CD4-positive, alpha-beta T cell treated with Interleukin-4 for 1 hour (primary cell): ENCODE measurements around the gene DCLK1.

Source experiments
- DNase-seq, 2 donors: peaks; one replicate each; pipeline ENCODE4 v3.0.0-alpha.2; 2020 to 2022

The DCLK1 gene

DNA sequence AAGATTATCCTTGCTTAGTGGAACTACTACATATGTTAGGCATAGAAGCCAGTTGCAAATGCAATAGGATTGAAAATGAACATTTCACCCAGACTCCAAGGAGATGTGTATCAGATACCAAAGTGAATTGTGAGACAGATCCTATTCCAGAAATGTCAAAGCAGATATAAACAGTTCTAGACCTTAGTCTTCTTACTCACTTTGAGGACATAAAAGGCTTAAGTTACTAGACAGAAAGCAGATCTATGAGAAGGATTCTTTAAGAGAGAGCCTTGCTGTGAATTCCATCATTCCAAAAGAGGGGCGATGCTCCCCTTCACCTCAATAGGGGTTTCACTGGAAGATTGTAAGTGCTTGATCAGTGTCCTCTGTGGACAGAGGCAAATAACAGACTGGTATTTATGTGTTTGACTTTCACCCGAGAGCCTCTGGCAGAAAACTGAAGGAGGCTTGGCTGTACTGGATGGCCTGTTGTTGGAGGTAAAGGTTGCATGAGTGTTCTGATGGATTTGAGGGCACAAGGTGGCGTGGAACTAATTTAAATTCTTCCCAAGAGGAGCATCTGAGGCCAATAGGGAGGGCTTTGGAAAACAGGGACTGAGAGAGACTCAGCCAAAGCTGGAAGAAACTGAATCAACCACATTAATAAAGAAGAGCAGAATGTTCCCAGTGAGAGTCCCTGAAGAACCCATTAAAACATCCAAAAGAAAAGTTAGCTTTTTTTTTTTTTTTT, 194.8 kb downstream of the DCLK1 start:
- DNase-seq = no peak

DNA sequence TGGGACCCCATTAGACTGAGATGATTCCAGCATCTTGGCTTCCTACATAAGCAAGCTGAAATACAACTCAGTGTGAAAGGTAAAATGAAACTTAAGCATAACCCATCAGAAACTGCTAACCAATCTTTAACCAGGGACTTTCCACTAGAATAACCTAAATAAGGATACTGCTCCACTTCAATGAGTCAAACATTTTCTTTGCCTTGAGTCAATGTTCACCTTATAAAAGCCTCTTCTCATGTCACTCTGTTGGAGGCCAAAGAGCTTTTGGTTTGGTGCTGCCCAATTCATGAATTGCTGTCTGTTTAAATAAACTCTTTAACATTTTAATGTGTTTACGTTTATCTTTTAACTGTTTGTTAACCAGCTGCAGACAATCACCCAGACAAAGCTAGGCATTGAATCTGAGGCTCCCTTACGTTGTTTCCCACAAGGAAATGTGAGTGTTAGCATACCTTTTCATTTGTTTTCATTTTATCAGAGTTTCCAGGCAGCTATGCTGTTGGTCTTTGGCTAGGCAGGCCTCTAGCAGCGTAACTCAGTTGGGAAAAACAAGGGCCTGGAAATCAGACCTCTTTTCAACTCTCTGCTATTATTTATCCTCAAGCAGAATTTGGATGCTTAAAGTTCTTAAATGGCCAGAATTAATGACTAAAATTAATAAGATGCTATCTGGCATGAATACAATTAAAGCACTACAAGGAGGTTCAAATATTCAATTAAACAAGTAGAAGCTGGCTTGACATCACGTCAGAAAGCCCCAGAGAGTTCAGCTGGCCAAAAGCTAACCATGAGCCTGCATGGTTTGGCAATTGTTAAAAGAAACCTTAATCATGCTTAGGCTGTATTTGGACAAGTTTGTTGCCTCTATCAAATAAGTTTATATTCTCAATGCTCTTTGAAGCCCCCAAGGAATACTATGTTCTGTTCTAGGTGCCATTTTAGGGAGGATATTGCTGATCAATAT, 200.2 kb downstream of the DCLK1 start:
- no peak for DNase-seq

DNA sequence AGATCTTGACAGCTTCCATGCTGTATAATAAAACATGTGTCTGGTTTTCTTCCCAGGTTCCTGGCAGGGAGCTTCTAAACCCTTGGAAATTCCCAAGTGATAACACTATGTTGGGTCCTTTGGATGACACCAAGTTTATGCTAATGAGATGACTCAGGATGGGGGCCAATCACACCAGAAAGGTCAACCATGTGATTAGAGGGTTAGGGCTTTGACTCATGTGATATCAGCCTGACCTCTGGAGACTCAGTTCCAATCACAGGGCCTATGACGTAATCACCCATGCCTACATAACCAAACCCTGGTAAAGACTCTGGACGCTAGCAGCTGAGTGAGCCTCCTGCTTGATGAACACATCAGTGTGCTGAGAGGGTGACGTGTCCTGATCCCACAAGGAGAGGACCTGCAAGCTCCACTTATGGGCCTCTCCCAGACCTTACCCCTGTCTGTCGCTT, 203.6 kb downstream of the DCLK1 start:
- DNase-seq = no peak

DNA sequence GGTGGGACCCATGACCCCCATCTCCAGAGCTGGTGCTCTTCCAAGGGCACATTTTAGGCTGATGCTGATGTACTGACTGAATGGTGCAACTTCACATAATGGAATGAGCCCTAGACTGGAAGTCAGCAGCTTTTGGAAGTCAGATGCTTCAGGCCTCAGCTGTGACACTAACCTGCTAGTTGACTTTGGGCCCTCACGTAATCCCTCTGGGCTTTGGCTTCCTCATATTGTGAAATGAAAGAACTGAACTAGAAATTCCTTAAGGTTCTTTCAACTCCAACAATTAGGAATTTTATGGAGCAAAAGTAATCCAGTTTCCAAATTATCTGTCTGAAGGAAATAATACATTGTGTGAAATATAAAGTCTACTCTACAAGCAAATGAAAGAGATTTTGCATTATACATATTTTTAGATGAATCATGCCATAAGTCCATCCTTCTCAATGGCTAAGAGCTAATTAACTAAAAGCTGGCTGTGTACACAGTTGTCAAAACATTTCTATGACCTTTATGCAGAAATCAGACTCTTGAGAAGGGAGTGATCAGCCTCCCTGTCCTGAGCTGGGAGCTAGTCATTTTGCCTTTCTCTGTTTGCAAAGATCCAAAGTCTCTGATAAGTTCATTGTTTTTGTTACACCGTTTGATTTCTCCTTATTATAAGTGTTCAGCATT, 204.2 kb downstream of the DCLK1 start:
- DNase-seq = no peak

DNA sequence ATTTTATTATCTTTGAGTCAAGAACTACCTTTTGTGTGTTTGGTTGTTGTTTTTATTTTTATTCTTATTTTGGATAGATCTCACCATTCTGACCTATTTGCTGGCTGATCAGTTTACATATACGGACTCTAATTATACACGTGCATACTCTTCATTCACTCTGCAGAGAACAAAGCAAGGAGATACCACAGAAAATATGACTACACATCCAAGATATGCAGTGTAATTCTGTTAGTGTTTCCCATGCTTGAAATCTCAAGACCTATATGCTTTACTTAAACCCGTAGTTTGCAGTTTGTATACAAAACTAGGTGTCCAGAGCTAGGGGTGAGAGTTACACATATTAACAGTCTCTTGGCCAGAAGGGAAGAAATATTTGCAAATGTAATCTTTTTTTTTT, 205.5 kb downstream of the DCLK1 start:
- DNase-seq = no peak

DNA sequence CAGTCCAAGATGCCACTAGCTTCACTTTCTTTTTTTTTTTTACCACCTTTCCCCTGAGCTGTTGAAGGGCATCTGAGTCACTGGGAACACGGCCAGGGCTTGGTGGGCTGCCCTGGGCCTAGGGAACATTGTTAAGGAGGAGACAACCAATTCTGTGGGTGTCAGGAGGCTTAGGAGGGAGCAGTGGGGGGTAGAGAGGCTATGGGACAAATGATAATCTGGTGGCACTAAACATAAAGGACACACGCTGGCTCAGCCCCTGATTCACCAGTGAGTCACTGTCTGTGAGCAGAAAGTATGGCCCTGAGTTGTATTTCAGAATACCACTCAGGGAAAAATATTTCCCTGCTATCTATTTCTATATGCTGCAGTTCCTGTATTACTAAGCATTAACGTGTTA, 207.8 kb downstream of the DCLK1 start:
- no peak for DNase-seq

DNA sequence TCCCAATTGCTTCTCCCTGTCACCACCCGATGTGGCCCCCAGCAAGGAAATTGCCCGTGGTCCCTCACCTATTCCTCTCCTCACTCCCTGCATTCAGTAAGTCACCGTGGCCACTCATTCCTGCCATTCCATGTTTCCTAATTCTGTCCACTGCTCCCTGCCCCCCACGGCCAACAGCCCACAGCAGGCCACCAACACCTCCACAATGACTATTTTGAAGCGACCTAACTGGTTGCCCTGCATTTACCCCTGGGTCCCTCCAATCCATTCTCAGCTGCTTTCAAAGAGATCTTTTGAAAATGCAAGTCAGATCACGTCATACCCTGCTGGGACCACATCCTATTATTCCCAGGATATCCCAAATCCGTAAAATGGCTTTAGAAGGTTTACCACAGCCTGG, 210.4 kb downstream of the DCLK1 start:
- no peak for DNase-seq

DNA sequence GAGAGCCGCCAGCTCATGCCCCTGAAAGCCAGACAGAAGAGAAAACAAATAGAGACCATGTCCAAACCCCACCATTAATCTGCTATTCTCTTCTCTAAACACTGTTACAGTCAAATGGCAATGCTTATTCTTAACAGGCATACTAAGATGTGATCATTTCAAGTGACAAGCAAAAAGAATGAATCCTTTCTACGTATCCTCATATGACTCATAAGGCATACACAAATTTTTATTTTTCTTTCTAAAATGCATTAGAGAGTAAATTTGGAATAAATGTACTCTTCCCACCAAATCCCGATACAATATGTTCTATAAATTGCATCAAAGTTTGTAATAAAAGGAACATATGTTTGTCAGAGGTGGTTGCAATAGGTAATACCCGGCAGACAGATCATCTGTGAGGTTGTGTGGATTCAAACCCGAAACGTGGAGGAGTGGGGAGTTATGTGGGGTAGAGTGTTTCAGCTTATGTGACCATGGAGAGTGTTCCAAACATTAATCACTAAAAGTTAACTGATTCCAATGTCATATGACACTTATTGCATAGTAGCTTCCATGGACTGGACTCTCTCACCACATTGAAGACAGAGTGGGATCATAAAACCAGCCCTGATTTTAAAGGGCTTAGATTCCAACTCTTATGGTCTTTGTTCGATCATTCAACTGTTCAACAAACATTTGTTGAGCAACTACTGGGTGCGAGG, 213.1 kb downstream of the DCLK1 start:
- no peak for DNase-seq

DNA sequence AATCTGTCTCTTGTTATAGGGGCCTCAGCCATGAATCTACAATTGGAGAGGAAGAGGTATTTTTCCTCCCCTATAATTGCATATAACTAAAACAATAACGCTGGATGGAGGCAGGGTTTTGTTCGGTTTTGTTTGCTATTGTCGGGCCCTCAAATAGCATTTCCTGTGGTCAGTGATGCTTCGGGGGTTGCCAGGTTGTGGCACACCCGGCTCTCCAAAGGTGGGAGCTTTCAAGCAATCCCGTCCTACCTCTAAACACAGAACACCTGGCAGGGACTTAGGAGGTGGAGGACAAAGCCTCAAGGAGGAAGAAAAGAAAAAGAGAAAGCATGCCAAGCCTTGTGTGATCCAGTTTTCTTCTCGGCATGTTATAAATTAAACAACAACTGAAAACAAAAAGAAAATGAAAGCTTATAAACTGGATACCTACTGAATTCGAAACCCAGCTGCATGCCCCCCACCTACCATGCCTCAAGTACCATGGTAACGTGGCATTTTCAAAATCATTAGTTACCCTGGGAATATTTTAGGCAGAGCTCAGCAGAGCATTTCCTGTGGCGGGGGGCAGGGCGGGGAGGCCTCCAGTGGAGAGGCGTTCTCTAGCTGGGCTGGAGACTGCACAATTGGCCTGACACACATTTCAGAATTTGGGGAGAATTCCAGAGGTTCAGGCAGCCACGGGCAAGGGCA, 213.8 kb downstream of the DCLK1 start:
- no peak for DNase-seq

DNA sequence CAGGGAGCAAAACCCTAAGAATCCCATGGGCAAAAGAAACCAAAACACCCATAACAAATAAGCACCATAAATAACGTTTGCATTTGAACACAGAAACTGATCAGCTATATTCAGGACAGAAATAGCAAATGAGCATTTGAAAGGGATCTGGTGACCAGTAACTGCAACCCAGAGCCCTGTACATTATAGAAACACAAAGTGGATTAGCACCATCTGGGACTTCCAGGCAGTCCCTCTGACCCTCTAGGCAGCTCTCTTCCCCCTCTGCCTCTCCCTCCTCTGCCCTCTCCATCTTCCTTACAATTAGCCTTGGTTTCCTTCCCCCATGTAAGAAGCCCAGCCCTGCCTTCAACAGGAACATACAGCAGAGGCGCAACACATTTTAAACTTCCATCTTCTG, 215.0 kb downstream of the DCLK1 start:
- no peak for DNase-seq

DNA sequence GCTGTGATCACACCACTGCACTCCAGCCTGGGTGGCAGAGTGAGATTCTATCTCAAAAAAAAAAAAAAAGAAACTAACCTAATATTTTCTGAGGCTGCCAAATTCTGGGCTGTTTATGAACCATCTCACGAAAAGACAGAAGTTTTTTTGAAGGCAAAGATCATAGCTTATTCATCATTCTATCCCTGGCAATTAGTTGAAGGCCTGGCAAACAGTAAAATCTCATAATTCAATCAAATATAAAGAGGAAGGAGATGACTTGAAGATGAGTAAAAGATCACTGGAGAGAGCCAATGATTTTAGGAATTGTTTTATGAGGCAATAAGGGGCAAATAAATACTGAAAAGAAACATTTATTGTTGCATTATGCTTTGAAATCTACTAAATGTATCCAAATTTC, 216.5 kb downstream of the DCLK1 start:
- no peak for DNase-seq

DNA sequence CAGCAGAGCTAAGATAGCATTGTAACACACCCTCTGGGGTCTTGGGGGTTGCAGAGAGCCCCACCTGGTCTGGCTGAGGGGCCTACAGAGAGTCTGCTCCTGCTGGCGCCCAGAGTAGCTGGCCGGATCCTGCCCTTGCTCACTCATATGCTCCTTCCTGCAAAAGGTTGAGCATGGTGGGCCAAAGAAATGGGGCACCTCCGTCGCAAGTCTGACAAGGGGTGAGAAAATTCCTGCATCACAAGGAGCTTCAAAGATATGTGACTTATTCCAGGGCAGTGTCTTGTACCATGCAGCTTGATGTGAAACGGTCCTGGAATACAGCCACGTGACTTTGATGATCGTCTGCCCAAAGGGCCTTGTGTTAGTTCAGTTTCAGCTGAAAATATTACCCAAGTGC, 218.3 kb downstream of the DCLK1 start:
- DNase-seq = no peak

DNA sequence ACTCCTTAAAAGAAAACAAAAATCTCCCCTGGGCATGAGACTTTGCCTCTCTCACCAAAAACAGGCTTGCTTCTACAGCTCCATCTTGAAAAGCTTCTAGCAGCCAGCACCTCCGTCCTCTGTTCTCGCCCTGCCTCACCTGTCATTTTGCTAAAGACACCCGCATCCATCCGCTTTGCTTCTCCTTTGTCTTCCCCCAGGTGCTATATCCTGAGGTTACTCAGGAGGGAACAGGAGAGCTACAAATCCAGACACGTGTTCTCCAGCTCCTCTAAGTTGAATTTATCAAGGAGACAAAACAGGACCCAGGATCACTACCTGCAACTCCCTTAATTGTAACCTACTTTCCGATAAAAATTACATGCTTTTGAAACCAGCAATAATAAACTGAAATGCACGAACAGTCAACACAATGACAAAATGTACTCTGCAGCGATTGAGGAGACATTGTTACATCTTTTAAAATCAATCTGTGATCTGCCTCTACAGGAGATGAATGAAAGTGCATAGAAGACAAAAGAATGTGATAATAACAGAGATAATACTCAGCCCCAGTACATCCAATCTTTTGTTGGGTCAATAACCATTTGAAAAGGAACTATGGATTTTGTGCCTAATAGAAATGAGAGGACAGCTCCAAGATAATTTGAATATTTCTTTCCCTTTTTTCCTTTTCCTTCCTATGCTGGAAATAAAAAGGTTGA, 221.2 kb downstream of the DCLK1 start:
- DNase-seq = no peak

DNA sequence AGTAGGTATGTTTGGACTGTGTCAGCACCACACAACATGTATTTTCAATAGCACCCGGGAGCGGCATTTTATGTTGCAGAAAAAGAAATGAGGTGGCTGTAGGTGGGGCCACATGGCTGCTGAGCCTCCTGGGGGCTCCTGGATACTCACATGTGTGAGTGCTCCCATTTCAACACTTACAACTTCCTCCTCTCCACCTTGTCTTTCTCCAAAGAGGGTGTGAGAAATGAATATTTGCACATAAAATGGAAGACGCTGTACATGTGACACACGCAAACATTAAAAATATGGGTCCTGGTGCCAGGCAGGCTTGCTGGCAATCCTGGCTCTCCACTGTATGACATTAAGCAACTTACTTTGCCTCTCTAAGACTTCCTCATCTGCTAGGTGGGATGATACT, 222.1 kb downstream of the DCLK1 start:
- no peak for DNase-seq

DNA sequence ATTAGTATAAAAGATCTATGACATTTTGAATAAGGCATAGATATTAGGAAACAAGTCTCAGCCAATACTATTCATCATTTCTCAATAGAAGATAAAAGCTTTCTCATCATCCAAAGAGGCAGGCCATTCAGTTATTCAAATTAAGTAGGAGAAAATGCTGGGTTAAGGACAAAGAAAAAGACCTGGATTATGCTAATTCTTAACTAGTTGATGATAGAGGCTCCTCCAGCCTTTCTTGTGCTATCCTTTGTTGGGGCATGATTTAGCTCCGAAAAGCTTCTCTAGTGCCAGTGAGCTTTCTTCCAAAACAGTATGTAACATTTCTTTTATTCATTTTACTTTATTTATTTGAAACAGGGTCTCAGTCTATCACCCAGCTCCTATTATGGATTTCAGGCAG, 223.0 kb downstream of the DCLK1 start:
- no peak for DNase-seq

DNA sequence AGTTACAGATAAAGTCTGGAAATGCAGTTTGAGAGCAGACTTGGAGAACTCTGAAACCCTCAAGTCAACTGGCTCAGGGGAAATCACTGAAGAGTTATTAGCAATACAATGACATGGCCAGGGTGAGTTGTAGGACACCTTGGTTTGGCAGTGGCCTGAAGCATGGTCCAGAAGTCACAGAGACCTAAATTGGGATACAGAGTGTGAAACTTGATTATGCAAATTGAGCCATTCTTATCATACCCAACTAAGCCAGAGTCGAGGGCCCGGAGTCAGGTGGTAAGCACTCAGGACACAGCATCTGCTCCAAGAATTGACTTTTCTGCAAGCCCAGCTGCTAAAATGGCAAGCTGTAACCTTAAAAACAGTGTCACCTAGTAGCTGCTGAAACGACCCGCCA, 224.5 kb downstream of the DCLK1 start:
- DNase-seq = no peak

DNA sequence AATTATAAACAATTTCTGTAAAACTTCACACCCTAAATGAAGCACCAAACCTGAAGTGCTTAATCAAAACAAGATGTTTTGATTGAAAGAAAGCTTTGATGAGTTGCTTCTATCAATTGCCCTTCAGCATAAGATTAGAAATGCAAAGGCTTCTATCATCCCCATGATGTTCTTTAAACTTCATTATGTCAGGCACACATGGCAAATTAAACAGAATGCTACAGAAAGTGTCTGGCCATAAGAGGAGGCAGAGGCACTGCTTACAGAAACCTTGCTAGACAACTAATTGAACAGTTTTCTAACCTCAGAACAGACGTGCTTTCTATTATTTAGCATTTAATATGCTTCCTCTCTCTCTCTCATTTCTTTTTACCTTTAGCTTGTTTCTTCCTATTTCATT, 228.1 kb downstream of the DCLK1 start:
- no peak for DNase-seq

DNA sequence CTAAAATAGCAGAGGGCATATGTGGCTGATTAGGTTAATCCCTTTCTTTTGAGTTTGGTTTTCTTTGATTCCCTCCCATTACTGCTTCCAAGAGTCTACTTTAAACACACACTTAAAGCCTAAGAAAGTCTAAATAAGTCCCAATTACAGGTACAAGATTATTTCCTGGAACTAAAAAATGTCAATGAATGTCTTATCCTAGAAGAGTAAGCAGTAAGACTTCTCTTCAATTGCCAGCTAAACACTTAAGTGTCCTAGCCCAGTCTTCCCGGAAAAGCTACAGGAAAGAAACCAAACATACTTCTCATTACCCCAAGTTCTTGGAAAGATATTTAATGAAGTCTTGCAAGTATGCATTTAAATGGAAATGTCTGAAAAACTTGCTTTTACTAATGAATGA, 233.1 kb downstream of the DCLK1 start:
- no peak for DNase-seq

DNA sequence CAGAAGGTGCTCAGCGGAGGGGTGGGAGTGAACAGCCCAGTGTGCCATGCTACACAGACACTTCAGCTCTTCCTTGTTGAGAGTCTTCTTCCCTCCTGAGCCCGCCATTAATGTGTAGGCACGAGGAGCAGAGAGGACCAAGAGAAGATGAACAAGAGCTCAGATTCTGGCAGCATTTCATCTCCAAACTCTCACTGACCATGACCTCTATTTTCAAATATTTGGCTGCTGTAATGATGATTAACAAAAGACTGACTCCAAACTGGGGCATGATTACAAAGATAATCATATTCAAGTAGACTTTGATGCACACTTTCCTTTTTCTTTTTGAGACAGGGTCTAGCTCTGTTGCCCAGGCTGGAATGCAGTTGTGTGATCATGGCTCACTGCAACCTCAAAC, 236.5 kb downstream of the DCLK1 start:
- no peak for DNase-seq

DNA sequence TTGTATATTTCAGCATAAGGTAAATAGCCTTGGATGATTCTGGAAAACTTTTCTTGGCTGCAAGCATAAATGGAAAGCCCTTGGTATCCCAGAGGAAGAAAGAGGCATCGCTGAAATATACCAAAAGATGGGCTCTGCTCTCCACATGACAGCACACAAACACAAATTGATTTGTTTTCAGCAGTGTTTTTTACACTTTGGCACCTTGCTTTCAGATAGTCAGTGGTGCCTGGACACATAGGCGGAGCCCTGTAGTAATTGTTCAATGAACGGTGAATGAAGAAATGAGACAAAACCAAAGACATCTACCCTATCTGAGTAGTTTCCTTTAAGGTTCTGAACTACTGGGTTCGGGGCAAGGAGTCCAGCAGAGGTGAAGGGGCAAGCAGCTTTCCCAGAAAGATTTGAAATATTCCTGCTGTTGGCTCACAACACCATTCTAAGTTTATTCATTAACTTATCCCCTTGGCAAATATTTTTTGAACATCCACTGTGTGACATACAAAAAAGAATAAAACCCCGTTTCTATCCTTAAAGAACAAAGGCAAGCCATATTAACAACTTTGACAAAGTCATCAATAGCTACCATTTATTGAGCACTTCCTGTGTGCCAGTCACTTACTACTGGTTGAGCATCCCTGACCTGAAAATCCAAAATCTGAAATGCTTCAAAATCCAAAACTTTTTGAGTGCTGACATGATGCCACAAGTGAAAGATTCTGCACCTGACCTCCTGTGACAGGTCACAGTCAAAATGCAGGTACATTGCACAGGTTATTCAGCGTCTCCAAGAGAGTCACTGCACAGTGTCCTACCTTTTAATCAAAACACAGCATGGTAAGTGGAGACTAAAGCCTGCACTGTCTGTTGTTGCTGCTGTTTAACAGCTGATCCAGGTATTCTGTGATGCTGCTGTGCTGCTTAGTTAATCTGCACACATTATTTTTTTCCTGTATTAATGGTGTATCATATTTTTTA, 238.1 kb downstream of the DCLK1 start:
- DNase-seq = no peak
